ENCODE data around the gene GAGE12J. TPM values are rescaled to one million over a fixed set of nuclear protein-coding genes. Genes with fewer than 3 reads are reported as not detected.

Gene GAGE12J
- total and polyA plus RNA-seq, 9 of the 15 experiments (the other 6 are each of a cell fraction or from before 2014, with no cell fraction given), result 0.20 to 0.84 (median 0.64) TPM; not detected in 5

DNA sequence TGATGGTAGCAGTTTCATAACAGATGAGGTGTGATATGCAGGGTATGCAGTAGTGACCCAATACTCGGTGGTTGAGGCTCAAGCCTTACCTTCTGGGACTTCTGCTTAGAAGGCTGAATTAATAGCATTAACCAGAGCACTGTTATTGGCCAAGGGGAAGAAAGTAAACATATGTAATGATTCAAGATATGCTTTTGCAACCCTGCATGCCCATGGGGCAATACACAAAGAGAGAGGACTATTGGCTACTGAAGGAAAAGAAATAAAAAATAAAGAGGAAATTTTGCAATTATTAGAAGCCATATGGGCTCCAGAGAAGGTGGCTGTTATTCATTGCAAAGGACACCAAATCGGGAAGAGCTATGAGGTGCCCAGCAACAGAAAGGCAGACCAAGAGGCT is 9.7 kb upstream of the GAGE12J start (continued):
- no peak for TF ChIP-seq RNF219 (CRISPR knock-in tag; IDR thresholded peaks at IDR 0.05)
- TF ChIP-seq MTA1 (IDR thresholded peaks at IDR 0.05; ENCODE audit: borderline replicate concordance), result no peak
- no peak for TF ChIP-seq ZNF444 (CRISPR knock-in tag; IDR thresholded peaks at IDR 0.05)
- TF ChIP-seq, protein P1, sequence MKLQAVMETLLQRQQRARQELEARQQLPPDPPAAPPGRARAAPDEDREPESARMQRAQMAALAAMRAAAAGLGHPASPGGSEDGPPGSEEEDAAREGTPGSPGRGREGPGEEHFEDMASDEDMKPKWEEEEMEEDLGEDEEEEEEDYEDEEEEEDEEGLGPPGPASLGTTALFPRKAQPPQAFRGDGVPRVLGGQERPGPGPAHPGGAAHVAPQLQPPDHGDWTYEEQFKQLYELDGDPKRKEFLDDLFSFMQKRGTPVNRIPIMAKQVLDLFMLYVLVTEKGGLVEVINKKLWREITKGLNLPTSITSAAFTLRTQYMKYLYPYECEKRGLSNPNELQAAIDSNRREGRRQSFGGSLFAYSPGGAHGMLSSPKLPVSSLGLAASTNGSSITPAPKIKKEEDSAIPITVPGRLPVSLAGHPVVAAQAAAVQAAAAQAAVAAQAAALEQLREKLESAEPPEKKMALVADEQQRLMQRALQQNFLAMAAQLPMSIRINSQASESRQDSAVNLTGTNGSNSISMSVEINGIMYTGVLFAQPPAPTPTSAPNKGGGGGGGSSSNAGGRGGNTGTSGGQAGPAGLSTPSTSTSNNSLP (IDR thresholded peaks at IDR 0.05; ENCODE audit: borderline replicate concordance, low read depth, low read length), result no peak
- no peak for TF ChIP-seq TOE1 (IDR thresholded peaks at IDR 0.05; ENCODE audit: borderline replicate concordance)
- TF ChIP-seq TOE1 (CRISPR knock-in tag; IDR thresholded peaks at IDR 0.05; ENCODE audit: borderline replicate concordance, low read depth), result no peak
- no peak for TF ChIP-seq ASH1L (IDR thresholded peaks at IDR 0.05; ENCODE audit: borderline replicate concordance, low read depth, partially characterized antibody)
- TF ChIP-seq PATZ1 (CRISPR knock-in tag; IDR thresholded peaks at IDR 0.05; ENCODE audit: borderline replicate concordance), result no peak
- no peak for TF ChIP-seq MECOM (CRISPR knock-in tag; IDR thresholded peaks at IDR 0.05)
- TF ChIP-seq NEUROD1 (IDR thresholded peaks at IDR 0.05; ENCODE audit: borderline replicate concordance, low read depth, low read length, partially characterized antibody), result no peak
- TF ChIP-seq ZNF830 (CRISPR knock-in tag; IDR thresholded peaks at IDR 0.05), result no peak
- no peak for TF ChIP-seq NCOR1 (IDR thresholded peaks at IDR 0.05)

All from K562 (cell line).